Stimulated activated CD8-positive, alpha-beta memory T cell treated with anti-CD3 and anti-CD28 coated beads, Interleukin-12 subunit alpha, Interleukin-12 subunit beta, amount 100 ng/mL, for 4 hours (primary cell): ENCODE results near the gene NPFFR1.
A peak's percentile ranks its signal among the peaks of the same experiment; 100 is the strongest.
"Not testable (repeated sequence)": the region's sequence is repeated elsewhere in the genome, so short reads cannot be mapped to it uniquely, and the experiment has no call there.

Source experiments
- DNase-seq: peaks from one replicate; pipeline ENCODE4 v3.0.0-alpha.2; 2020; ENCODE audit warnings: low read depth

The NPFFR1 gene

DNA sequence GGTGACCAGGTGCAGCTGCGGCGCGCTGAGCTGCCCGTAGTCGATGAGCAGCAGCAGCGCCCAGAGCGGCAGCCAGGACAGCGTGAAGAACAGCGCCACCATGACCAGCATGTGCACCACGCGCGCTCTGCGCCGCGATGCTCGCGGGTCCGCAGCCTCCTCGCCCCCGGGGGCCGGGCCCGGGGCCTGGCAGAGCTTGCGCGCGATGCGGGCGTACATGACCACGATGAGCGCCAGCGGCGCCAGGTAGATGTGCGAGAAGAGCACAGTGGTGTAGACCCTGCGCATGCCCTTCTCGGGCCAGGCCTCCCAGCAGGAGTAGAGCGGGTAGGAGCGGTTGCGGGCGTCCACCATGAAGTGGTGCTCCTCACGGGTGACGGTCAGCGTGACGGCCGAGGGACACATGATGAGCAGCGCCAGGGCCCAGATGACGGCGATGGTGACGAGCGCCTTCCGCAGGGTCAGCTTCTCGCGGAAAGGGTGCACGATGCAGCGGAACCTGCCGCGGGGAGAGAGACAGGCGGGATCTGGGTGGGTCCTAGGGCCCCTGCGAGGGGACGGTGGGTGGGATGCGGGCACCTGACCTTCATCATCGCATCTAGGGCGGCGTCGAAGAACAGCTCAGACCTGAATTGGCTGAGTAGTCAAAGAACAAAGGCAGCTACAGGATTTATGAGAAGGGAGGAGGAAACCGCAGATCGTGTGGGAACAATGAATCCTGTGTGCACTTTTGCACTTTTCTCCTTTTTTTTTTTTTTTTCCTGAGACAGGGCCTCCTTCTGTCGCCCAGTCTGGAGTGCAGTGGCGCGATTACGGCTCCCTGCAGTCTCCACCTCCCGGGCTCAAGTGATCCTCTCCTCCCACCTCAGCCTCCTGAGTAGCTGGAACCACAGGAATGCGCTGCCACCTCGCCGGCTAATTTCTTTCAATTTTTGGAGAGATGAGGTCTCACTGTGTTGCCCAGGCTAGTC lies 28.2 kb downstream of the NPFFR1 start:
- DNase-seq: no peak

DNA sequence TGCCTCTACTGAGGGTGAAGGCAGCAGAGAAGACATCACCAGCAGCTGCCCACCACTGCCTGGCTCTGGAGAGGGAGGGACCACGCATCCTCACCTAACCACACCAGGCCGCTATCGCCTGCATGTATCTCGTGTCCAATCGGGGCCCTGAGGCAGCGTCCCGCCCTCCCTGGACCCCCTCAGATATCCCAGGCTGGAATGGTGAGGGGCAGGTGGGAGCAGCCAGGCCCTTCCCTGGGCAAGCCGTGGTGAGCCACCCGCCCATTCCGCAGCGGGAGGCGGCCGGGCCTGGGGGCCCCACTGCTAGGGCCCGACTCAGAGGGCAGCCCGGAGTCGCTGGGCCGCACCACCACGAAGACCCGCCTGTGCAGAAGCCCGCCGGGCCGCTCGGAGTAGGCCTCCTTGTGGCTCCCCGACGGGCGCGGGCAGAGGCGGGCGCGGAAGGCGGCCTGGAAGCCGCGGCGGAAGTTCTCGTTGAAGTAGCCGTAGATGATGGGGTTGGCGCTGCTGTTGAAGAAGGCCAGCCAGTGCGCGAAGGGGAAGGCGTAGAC lies 29.0 kb downstream of the NPFFR1 start:
- DNase-seq: no peak

DNA sequence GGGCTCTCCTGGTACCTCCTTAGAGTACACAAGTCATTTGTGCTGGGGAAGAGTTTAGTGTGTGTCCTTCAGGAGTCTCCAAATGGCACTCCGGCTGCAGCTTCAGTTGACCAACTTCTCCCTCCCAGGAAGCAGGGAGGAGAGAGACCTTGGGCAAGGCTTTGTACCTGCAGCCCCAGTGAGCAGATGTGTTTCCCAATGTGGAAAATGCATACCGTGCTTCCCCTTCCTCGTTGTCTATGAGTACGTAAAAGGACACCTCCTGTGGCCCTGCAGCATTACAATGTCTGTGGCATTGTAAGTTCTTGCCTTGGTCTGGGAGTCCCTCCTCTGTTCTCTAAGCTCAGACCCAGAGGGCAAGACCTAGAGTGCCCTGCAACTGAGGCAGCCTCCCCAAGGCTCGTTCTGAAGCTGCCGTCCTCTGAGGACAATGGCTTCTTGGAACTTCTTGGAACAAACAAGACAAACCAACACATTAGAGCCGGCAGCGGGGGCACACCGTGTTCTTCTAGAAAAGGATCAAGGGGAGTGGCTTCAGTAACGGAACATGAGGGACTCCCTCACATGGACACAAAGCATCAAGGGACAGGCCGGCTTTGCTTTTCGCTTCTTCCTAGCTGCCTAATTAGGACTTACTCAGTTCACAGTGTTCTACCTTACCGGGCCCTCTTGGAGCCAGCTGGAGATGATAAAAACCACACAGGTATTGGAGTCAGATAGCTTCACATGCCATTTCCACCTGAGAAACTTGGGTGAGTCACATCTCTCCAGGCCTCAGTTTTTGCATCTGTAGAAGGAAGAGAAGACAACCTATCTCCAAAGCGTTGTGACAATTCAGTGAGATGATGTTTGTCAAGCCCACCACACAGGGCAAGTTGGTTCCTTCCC lies 29.7 kb downstream of the NPFFR1 start:
- no peak for DNase-seq

DNA sequence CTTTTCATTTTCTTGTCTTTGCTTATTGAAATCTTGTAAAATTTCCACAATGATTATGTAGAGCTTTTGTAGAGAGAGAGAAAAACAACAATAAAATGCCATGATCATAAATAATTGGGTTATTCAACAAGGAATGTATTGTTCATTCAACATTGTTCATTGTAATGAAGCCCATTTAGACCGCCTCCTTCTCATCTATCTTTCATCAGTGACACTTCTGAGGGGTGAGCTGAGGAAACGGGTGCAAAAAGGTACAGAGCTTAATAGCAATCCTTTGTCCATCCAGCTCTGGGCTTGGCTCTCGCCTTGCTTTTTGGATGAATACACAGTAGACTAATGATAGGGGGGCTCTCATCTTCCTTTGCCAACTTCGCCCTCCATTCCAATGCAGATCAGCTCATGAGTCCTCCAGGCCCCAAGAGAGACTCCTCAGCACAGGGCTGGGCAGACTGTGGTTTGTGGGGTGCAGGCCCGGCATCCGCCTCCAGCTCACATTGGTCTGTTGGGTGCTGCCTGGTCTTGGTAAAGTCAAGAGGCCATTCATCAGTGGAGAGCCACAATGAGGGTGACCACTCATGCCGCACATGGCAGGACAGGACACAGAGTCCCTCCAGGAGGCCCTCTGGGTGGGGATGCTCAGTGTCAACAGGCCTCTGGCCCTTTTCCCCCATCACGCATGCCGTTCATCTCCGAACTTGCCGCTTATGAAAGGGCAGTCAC lies 32.7 kb downstream of the NPFFR1 start:
- DNase-seq: no peak

DNA sequence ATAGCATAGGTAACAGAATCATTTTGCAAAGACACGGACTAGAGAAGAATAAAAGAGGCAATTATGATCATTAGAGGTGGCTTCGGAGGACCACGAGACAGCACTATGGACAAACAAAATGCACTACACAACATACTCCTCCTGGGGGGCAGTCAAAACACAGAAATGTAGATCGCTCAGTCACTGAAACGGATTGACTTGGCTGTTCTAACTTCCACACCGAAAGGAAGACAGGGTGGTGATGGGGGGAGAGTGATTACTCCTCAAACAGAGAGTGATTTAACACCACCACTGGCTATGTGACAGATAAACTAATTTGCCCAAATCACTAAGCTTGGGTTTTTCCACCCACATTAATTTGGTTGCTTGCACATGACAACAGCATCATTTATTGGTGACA lies 36.4 kb downstream of the NPFFR1 start:
- no peak for DNase-seq

DNA sequence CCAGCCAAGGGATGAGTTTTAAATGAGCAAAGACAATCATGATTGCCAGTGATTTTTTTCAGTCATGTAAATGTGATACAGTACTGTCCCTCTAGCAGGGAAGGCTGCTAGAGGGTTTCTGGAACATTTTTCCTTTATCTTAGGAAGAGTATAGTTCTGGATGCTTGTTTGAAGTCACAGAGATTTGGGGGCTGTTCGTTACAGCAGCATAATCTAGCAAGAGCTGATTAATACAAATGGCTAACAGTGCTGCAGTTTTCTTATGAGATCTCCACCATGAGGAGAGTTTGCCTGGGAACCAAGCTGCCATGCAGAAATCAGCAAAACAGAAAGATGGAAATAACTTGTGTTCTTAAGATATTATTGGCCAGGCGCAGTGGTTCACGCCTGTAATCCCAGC lies 42.7 kb downstream of the NPFFR1 start:
- DNase-seq: no peak

DNA sequence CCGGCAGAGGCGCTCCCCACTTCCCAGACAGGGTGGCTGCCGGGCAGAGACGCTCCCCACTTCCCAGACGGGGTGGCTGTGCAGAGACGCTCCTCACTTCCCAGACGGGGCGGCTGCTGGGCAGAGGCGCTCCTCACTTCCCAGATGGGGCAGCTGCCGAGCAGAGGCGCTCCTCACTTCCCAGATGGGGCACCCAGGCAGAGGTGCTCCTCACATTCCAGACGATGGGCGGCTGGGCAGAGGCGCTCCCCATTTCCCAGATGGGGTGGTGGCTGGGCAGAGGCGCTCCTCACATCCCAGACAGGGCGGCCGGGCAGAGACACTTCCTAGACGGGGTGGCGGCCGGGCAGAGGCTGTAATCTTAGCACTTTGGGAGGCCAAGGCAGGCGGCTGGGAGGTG lies 43.8 kb downstream of the NPFFR1 start:
- not testable (repeated sequence) for DNase-seq

DNA sequence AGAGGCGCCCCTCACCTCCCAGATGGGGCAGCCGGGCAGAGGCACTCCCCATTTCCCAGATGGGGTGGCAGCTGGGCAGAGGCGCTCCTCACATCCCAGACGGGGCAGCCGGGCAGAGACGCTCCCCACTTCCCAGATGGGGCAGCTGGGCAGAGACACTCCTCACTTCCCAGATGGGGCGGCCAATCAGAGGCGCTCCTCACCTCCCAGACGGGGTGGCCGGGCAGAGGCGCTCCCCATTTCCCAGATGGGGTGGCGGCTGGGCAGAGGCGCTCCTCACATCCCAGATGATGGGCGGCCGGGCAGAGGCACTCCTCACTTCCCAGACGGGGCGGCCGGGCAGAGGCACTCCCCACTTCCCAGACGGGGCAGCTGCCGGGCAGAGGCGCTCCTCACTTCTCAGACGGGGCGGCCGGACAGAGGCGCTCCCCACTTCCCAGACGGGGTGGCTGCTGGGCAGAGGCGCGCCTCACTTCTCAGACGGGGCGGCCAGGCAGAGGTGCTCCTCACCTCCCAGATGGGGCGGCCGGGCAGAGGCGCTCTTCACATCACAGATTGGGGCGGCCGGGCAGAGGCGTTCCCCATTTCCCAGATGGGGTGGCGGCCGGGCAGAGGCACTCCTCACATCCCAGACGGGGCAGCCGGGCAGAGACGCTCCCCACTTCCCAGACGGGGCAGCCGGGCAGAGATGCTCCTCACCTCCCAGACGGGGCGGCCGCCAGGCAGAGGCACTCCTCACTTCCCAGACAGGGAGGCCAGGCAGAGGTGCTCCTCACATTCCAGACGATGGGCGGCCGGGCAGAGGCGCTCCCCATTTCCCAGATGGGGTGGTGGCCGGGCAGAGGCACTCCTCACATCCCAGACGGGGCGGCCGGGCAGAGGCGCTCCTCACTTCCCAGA lies 44.5 kb downstream of the NPFFR1 start:
- DNase-seq: not testable (repeated sequence)

DNA sequence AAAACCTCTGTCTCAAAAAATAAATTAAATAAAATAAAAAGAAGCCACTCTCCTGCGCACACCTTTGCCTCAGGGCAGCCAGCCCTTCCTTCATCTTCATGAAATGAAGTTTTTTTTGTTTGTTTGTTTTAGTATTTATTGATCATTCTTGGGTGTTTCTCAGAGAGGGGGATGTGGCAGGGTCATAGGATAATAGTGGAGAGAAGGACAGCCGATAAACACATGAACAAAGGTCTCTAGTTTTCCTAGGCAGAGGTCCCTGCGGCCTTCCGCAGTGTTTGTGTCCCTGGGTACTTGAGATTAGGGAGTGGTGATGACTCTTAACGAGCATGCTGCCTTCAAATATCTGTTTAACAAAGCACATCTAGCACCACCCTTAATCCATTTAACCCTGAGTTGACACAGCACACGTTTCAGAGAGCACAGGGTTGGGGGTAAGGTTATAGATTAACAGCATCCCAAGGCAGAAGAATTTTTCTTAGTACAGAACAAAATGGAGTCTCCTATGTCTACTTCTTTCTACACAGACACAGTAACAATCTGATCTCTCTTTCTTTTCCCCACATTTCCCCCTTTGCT lies 45.8 kb downstream of the NPFFR1 start:
- DNase-seq: not testable (repeated sequence)

DNA sequence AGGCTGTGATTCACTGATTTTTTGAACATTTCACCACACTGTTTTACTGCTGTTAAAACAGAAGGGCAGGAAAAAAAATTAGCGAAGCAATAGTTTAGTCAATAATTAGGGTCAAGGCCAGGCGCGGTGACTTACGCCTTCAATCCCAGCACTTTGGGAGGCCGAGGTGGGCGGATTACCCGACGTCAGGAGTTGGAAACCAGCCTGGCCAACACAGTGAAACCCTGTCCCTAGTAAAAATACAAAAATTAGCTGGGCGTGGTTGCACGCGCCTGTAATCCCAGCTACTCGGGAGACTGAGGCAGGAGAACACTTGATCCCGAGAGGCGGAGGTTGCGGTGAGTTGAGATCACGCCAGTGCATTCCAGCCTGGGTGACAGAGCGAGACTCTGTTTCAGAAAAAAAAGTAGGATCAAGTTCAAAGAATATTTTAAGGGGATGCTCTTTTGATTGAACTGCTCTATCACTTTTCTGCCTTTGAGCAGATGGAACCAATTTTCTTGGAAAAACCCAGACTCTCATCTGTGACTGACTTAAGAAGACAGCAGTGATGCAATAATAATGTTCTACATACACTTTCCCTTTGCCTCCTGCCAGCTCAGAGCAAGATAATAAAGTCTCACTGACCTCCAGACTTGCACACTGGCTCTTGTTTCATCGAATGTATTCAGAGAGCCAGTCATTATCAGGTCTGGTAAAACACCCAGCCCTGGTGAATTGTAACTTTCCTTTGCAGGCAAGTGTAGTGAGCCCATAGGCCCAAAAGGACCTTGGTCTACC lies 48.9 kb downstream of the NPFFR1 start:
- no peak for DNase-seq

DNA sequence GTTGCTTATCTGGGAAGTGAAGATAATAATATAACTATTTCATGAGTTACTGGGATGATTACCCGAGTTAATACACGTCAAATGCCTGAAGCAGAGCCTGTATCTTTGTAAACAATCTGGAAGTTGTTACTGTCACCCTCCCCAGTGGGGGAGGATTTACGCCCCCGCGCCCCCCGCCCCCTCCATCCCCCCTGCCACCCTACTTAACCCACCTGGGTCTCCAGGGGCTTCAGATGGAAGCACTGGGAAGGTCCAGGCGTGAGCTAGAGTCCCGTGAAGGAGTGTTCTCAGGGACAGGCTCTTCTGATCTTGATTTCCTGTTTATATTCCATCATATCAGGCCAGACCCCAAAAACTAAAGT lies 49.9 kb downstream of the NPFFR1 start:
- no peak for DNase-seq

DNA sequence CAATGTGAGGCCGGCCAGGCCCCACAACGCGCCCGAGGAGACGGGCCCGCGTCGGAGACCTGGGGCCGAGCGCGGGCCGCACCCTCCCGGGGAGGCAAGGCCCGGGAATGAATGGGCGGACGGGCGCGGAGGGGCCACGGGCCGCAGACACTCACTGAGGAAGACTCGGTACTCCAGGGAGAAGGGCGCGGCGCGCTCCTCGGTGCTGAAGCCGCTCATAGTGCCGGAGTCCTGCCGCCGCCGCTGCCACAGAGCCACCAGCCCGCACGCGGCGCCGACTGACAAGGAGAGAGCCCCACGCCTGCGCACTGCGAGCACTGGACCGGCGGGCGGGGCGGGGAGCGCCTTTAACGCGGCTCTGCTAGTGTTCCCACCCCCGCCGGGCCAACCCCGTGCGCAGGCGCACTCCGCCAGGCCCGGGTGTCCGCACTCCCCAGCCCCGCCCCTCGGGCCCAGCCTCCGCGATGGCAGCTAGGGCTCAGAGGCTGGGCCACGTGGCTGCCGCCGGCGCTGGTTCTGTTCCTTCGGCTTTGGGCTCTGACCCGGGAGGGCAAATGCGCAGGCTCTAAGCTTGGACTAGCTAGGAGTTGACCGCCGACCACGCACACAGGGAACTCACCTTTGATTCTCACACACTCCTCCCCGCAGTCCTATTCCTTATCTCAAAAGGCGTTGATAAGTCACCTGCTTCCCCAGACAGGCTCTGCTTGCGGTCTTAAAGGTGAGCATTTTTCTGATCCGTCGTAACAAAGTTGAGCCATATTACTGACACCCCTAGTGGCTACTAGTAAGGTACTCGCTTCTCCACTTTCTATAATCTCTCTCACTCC lies 50.5 kb downstream of the NPFFR1 start, which contains the start of gene PPA1:
PPA1 (minus strand) TSS at position 321 of the 830 bp plus-strand sequence; CDS start at position 219, 102 bp downstream.
- DNase-seq: peak; percentile 100

DNA sequence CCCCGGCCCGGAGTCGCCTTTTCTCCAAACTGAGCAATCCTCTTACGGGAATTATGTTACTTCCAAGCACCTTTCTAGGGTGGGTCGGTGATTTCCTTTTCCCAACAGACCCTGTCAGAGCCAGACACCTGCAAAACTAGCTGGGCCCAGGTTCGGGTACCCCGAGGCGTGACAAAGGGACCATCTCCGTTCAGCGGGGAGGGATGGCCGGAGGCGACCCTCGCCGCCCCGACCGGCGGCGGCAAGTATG lies 51.0 kb downstream of the NPFFR1 start:
- no peak for DNase-seq

DNA sequence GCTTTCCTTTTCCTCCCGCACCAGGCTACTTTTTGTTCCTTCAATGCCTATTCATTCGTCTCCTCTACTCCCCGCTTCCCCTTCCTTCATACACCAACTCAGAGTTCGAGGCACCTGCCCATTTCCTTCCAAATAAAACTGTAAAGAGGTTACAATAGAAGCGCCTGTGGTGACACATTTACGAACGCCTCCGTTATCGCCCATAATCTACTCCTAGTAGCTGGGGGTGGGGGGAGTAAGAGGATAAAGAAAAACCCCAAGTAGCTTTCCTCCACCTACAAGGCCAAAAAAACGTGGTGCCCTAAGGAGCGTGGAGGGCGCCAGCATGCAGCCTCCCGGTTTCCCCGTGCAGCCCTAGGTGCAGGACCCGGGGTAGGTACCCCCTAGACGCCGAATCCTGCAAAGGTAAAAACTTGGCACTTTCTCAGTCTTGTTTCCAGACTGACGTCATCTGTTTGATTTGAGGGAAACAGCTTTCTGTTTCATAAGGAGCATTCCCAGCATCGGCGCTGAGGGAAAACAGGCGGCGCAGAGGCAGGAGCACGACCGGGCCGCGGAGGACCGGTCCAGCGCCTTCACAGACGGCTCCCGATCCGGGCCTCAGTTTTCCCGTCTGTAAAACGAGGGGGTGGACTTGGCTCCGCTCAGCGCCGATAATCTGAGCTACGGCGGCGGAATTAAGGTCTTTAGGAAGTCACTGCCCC lies 51.5 kb downstream of the NPFFR1 start:
- peak; percentile 28 for DNase-seq

DNA sequence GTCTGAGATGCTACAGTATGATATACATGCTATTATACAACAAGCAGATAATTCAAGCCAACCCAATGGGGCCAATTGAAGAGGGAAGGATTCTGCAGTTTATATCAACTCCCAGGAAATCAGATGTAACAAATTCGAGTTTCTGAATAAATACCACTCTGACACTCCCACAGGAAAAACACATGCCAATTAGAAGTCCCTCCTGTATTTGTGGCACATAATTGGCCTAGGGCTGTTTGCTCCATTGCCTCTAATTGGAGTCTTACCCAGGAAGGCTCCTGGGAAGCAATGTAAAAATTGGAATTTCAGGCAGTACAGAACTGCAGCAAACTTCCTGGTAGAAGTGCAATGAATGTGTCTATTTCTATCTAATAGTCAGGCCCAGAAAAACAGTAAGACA lies 55.3 kb downstream of the NPFFR1 start:
- no peak for DNase-seq

DNA sequence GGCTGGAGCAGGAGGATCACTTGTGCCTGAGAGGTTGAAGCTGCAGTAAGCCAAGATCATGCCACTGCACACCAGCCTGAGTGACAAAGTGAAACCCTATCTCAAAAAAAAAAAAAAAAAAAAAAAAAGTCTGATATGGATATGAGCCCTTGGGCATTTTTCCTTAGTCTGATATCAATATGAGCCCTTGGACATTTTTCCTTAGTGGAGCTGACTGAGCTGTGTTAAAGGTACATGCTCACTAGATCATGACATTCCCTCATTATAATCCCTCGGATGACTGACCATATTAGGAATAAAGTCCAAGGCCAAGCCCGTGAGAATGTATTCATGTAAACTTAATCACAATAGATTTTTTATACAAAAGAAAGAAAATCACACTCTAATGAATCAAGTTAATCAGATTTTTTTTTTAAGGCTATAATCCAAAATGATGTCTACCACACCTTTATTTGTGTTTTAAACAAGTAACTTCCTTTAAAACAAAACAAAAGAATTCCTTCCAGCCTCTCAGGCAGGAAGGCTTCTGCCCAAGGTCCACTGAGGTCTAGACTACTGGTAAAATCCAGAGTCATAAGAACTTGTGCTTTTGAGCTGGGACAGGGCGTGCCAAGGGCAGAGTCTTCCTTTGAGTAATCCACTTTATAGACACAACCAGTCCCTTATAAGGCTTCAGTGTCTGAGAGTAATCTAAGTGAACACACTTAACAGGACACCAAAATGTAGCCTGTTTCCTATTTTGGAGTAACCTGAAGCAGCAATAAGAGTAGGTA lies 56.1 kb downstream of the NPFFR1 start:
- DNase-seq: no peak

DNA sequence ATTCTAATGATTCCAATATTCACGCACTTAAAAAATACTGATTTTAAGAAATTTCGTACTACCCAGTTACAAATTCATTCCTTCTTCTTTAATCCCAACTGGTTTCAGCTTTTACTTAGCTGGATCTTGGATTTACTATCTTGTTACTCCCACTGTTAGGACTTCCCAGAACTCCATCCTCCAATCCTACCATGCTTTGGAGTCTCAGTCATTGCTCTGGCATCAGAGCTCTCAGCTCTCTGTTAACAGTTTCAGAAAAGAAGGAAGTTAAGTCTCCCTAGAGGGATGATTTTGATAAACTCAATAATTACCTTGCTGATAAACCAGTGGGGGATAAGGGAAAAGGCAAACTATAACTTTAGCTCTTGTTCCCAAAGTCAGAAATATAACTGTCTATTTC lies 60.1 kb downstream of the NPFFR1 start:
- DNase-seq: no peak
